GM19328 (cell line): ENCODE data around the gene PIK3CB.

Experiments used
- ATAC-seq: cut with Tn5 transposase; IDR thresholded peaks from one replicate; pipeline ENCODE4 v1.9.1; 2021; ENCODE audit warnings: mild to moderate bottlenecking, moderate library complexity; ENCODE audit not compliant: unreplicated experiment

The PIK3CB gene

DNA sequence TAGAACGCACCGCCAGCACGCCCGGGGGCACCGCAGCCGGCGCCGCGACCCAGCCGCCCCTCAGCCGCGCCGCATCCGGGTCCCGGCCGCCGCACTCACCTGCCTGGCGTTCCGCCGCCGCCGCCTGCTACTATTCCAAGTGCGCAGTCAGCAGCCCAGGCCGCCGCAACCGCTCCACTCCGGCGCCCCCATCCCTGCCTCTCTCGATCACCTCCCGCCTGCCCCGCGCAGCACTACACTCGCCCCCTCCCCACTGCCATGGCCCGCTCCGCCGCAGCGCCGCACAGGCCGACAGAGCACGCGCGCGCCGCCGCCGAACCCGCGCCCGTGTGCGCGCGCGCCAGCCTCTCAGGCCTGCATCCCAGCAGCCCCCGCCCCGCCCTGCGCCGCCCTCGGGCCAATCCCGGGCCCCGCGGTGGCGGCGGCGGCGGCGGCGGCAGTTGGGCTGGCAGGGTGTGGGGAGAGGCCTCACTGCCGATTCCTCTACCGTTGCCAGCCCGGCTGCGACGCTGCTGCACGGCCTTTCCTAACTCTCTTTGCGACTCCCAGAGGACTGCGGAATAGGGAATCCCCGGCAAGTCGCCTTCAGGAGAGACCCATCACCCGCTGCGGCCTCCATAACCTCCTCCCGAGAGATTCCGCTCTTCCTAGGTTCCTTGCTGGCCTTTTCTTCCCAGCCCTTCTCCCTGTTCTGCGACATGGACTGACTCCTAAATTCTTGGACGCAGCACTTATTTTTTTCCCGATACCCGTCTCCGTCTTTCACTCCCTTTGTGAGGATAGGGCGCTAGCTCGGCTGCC lies at the start of gene PIK3CB:
Gene PIK3CB (minus strand): TSS at position 333 of the 801 bp plus-strand sequence. CDS start 75,585 bp downstream, outside the sequence.
- ATAC-seq, result peak; percentile 90

DNA sequence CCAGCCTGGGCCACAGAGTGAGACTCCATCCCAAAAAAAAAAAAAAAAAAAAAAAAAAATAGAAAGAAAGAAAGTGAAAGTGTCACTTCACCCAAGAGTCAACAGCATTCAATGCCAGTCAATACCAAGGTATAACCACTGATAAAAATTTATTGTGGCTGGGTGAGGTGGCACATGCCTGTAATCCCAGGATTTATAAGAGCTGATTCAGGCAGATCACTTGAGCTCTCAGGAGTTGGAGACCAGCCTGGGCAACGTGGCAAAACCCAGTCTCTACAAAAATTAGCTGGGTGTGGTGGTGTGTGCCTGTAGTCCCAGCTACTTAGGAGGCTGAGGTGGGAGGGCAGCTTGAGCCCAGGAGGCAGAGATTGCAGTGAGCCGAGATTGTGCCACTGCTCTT lies 46.5 kb upstream of the PIK3CB start:
- ATAC-seq, result no peak

GRCh38 chr3:138879541-138880380 lies 45.0 kb upstream of the PIK3CB start:
- ATAC-seq, result no peak

- no peak for ATAC-seq
Measured at GRCh38 chr3:138877226-138877625, 42.5 kb upstream of the PIK3CB start.

- ATAC-seq, result no peak
Measured at GRCh38 chr3:138875754-138876664, 41.3 kb upstream of the PIK3CB start.

- no peak for ATAC-seq
Measured at GRCh38 chr3:138875096-138875753, 40.5 kb upstream of the PIK3CB start.

DNA sequence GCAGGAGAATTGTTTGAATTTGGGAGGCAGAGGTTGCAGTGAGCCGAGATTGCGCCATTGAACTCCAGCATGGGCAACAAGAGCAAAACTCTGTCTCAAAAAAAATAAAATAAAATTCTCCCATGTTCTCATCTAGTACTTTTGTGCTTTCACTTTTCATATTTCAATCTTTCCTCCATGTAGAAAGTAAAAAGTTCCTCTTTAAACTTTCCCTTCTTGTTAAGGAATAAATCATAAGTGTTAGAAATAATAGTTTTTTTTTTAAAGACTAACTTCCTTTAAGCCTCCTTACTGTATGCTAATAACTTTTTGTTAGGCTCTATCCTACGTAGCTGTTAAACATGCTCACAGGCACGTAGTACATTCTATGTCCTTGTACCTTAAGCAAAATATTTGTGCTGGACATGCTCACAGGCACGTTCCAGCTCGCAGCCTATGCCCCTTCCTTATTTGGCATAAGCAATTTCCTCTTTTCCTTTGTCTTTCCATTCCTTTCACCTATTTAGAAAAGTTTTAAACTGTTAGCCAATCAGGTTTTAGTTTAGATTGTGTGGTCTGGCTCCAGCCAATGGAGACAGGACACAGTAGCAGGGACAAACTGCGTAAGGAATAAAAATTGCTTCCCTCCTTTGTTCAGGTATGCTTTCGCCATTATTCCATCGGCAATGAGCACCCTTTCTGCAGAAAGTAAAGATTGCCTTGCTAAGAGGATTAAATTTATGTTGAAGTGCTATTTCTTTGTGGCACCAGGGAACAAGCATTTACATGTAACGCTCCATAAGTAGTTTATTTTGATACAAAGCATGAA lies 38.9 kb upstream of the PIK3CB start:
- ATAC-seq, result no peak

GRCh38 chr3:138872632-138873031 lies 37.9 kb upstream of the PIK3CB start:
- no peak for ATAC-seq

DNA sequence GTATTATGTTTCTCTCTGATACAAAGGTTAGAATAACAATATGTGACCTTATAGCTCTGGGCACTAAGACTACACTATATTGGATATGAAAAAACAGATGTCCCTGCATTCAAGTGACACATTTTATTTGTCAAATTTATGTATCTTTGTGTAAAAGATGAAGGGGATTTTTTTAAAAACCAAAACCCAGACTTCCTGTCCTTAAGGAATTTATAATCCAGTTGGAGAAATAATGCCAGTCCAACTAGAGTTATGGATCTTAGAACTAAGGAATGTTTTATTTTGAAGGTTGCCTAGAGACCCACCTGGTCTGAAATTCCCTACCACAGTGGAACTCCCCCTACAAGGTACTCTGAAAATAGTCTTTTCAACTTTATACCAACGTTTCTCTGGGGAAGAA lies 33.3 kb upstream of the PIK3CB start:
- ATAC-seq, result no peak

GRCh38 chr3:138863776-138864113 lies 29.0 kb upstream of the PIK3CB start:
- ATAC-seq, result no peak

DNA sequence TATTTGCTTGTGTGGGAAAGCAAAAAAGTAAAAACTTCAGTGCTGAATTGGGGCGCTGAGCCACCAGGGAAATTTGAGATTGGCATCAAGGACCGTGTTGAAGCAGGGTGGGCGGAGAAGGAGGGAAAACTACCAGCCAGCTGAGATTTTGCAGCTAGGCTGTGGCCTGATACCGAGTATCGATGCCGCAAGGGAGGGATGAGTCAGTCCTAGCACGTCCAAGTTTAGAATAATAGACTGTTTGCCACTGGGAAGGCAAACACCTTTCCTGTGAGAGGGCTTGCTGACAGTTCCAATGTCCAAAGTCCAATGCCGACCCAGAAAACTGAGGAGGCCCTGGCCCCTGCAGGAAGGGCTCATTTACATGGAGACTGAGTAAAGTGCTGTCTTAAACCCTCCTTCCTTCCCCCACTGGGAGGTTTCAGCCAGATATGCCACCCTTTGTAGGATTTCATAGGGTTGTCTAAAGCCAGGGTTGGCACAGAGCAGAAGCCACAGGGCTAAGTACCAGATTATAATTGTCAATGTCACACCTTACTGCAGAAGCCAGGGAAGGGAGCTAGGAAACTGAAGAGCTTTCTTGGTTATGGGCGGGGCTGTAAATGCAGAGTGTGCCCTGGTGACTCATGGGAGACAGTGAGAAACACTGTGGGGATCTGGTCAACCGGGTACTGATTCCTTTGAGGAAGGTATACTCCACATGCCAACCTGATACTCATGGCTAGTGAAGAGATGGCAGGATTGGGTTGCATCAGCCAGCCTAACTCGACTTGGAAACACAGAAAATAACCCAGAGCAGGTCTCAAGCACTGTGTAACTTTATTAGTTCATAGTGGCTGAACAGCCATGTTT lies 28.4 kb upstream of the PIK3CB start:
- ATAC-seq, result no peak

DNA sequence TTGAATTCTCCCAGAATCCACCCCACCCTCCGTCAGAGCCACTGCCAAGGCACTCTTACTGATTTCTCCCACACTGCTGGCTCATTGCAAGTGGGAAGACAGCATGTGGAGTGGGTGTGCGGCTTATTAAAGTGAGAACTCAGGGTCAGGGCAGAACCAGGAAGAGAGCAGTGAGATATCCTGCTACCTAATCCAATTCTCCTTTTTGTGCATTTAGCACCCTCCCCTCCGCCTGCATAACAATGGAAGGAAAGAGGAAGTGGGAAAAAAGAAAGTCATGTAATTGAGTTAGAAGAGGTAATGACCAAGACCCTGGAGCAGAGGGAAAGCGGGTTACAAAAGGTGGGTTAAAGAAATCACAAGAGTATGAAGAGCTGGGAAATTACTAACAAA lies 27.8 kb upstream of the PIK3CB start:
- no peak for ATAC-seq

- ATAC-seq, result no peak
Measured at GRCh38 chr3:138861798-138862197, 27.1 kb upstream of the PIK3CB start.

- no peak for ATAC-seq
Measured at GRCh38 chr3:138856799-138857198, 22.1 kb upstream of the PIK3CB start.

GRCh38 chr3:138854940-138855339 lies 20.2 kb upstream of the PIK3CB start:
- no peak for ATAC-seq

GRCh38 chr3:138854204-138854603 lies 19.5 kb upstream of the PIK3CB start:
- no peak for ATAC-seq

- no peak for ATAC-seq
Measured at GRCh38 chr3:138850151-138850550, 15.4 kb upstream of the PIK3CB start.

- ATAC-seq, result no peak
Measured at GRCh38 chr3:138849222-138849940, 14.7 kb upstream of the PIK3CB start.
